ENCODE data around the gene DIABLO.
A peak's percentile ranks its signal among the peaks of the same experiment; 100 is the strongest.
"Not testable (repeated sequence)": the region's sequence is repeated elsewhere in the genome, so short reads cannot be mapped to it uniquely, and the experiment has no call there.

DIABLO gene

GRCh38 chr12:122208073-122208820 is 17.6 kb downstream of the DIABLO start:
- DNase-seq, result no peak

GRCh38 chr12:122207391-122207790 is 18.5 kb downstream of the DIABLO start:
- no peak for DNase-seq

GRCh38 chr12:122206976-122207375 is 18.9 kb downstream of the DIABLO start:
- DNase-seq, result no peak

GRCh38 chr12:122206111-122206881 is 19.6 kb downstream of the DIABLO start:
- no peak for DNase-seq

- no peak for DNase-seq
Measured at GRCh38 chr12:122205053-122205925, 20.6 kb downstream of the DIABLO start.

- peak; percentile 29 for DNase-seq
Measured at GRCh38 chr12:122204167-122205052, 21.4 kb downstream of the DIABLO start.

GRCh38 chr12:122203301-122204166 is 22.3 kb downstream of the DIABLO start, which contains the start of gene B3GNT4:
Gene B3GNT4 (plus strand): TSS chr12:122203709. CDS start chr12:122204619, 910 bp downstream.
- peak; percentile 82 for DNase-seq

GRCh38 chr12:122202811-122203210 is 23.0 kb downstream of the DIABLO start:
- not testable (repeated sequence) for DNase-seq

GRCh38 chr12:122202017-122202416 is 23.8 kb downstream of the DIABLO start:
- DNase-seq, result no peak

- DNase-seq, result no peak
Measured at GRCh38 chr12:122201381-122201780, 24.5 kb downstream of the DIABLO start.

- no peak for DNase-seq
Measured at GRCh38 chr12:122200541-122201175, 25.2 kb downstream of the DIABLO start.

GRCh38 chr12:122199484-122200355 is 26.1 kb downstream of the DIABLO start:
- no peak for DNase-seq

GRCh38 chr12:122197612-122197966 is 28.3 kb downstream of the DIABLO start:
- DNase-seq, result no peak

GRCh38 chr12:122195405-122195804 is 30.4 kb downstream of the DIABLO start:
- DNase-seq, result no peak

- DNase-seq, result no peak
Measured at GRCh38 chr12:122194804-122195203, 31.0 kb downstream of the DIABLO start.

- no peak for DNase-seq
Measured at GRCh38 chr12:122192441-122192840, 33.4 kb downstream of the DIABLO start.

- peak; percentile 81 for DNase-seq
Measured at GRCh38 chr12:122190842-122191668, 34.8 kb downstream of the DIABLO start.

- DNase-seq, result no peak
Measured at GRCh38 chr12:122189626-122190475, 36.0 kb downstream of the DIABLO start.
